Aorta (tissue), 5 donors: ENCODE measurements around the gene KEL. TPM values are rescaled to one million over a fixed set of nuclear protein-coding genes. Genes with fewer than 3 reads are reported as not detected.
"Not testable (repeated sequence)": the region's sequence is repeated elsewhere in the genome, so short reads cannot be mapped to it uniquely, and the experiment has no call there.

Experiments
- ATAC-seq: fragments of 200-7000 bp; cut with Tn5 transposase; one replicate; pipeline ENCODE4 v1.9.1; 2022; ENCODE audit warnings: moderate library complexity; ENCODE audit not compliant: low FRiP score
- DNase-seq, 2 donors: peaks; one replicate each; pipeline ENCODE4 v3.0.0-alpha.2; 2020
- H3K27ac ChIP-seq, 2 donors: one replicate each; pipeline ENCODE4 v1.5.1; 2013; ENCODE audit warnings: low read length in 2 of 2, mild to moderate bottlenecking in 2 of 2, moderate library complexity in 2 of 2, control low read depth in 1 of 2, inconsistent platforms in 1 of 2, low read depth in 1 of 2
- H3K27me3 ChIP-seq, 2 donors: one replicate each; pipeline ENCODE4 v1.6.1; 2013; ENCODE audit warnings: control low read depth in 1 of 2, low read length in 1 of 2, mild to moderate bottlenecking in 1 of 2, moderate library complexity in 1 of 2; ENCODE audit not compliant: insufficient read depth in 2 of 2, control insufficient read depth in 1 of 2
- H3K36me3 ChIP-seq, 2 donors: one replicate each; pipeline ENCODE4 v1.6.1; 2013; ENCODE audit warnings: control low read depth in 1 of 2, low read length in 1 of 2, mild to moderate bottlenecking in 1 of 2; ENCODE audit not compliant: insufficient read depth in 2 of 2, control insufficient read depth in 1 of 2
- H3K4me1 ChIP-seq, 2 donors: one replicate each; pipeline ENCODE4 v1.6.1; 2013; ENCODE audit warnings: low read length in 2 of 2, control low read depth in 1 of 2, mild to moderate bottlenecking in 1 of 2, moderate library complexity in 1 of 2; ENCODE audit not compliant: insufficient read depth in 2 of 2, control insufficient read depth in 1 of 2
- H3K4me3 ChIP-seq, 2 donors: one replicate each; pipeline ENCODE4 v1.5.1; 2013; ENCODE audit warnings: low read length in 2 of 2, control low read depth in 1 of 2, mild to moderate bottlenecking in 1 of 2
- H3K9me3 ChIP-seq: one replicate; pipeline ENCODE4 v1.6.1; 2013; ENCODE audit warnings: mild to moderate bottlenecking, low read length; ENCODE audit not compliant: control insufficient read depth
- WGBS, 2 donors: extraction: QIAGEN DNeasy Blood & Tissue Kit; methylation state at CpG; one replicate each; pipeline ENCODE4 v1.1.7; 2013; 5-methylcytosine and 5-hydroxymethylcytosine counted together
- intact Hi-C, 2 donors: fragments of 100-400 bp; cut with DNase I; formaldehyde crosslinking; loops; one replicate each; pipeline versions ENCODE4 v1.14.2 to v1.15.0; 2022
- polyA plus RNA-seq, 2 donors: library from polyadenylated mRNA; stranded (reverse); fragments of 200-250 nt; gene quantifications; one replicate each; pipeline ENCODE4 v1.2.3, GENCODE V29; 2013
- total RNA-seq, 2 donors: library from RNA; stranded (reverse); fragmentation: NEBNext Ultra II Directional; extraction: Animal tissue kit (Norgen Biotek cat#: 25700); gene quantifications; one replicate each; pipeline ENCODE4 v1.2.1, GENCODE V29; 2021
- donor health status: healthy with polysubstance abuse.
- donor health status: Bipolar disorder and iron deficiency.
- donor health status: DM: no; HTN: no; CAD: no.
- donor health status: DM: no; HTN: no; CAD: no.
- donor health status: DM: yes; HTN: yes; CAD: no.

KEL gene
- total and polyA plus RNA-seq, 4 donors, result 0.15 to 1.4 (median 0.49) TPM; not detected in 1

DNA sequence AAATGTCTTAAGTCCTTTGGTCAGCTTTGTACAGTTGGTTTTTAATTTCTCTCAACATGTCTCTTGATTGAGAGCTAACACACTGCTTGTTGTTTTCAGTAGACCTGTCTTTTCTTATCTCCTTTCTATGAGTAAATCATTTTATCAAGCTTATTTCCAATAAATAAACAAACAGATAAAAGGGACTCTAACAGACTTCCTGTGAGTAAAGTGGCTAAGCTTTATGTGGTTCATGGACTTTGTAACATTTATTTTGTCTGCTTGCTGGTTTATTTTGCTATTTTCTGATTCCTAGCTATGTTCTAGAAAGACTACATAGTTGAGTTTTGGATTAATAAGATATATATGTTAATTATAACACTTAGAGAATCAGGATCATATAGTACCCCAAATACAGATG is 37.6 kb upstream of the KEL start:
- Histone ChIP-seq H3K4me1 (no peaks in the 10 kb centered on the region), H3K27me3 (no peaks in the 10 kb centered on the region), H3K27ac (no peak overlapping the region), H3K9me3 (no peaks in the 10 kb centered on the region), H3K36me3 (no peaks in the 10 kb centered on the region), H3K4me3 (no peak overlapping the region)
- ATAC-seq (no peak), DNase-seq (no peak)
- intact Hi-C loops, result loop anchor here in 1 of 2 donors (5.0 kb wide), 1 partner anchor 147 kb away; no protein-coding TSS in a partner anchor

DNA sequence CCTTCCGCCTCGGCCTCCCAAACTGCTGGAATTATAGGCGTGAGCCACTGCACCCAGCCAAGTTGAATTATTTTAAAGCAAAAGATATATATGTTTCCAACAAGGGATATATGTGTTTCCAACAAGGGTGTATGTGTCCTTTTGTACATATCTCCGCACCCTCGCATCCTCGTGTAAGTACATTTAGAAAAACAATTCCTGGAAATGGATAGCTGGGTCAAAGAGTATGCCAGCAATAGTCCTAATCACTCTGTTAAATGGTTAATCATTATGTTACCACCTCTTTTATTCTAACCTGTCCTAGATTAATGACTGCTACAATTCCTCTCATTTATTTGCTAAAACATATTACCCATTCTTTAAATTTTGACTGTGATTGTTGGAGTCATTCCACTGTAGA is 36.8 kb upstream of the KEL start:
- 81 to 90% methylated on average over 6 of the region's 6 CpGs for WGBS, 2 donors

DNA sequence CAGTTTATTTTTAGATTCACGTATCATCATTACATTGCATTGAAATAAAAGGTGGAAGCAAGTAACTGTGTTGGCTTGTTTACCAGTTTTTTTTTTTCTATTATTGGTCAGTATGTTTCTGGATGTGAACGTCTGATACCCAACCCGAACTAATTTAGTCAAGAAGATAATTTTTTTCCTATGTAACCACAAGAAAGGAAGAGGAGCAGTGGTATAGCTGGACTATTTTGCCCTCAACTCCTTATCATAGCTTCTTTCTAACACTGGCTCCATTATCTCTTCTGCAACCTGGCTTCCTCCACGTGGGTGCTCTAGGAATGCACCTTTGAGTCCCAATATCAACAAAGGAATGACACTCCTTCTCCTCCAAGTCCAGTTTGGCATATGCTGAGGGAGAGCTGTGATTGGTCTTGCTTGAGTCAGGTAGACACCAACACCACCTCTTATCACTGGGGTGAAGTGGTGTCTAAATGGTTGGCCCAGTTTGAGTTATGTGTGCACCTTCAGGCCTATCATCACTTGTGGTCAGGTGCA is 35.4 kb upstream of the KEL start:
- no peaks in the 10 kb centered on the region for H3K27me3 ChIP-seq
- H3K27ac ChIP-seq, result no peak overlapping the region
- H3K36me3 ChIP-seq, result no peaks in the 10 kb centered on the region
- no peak overlapping the region for H3K4me3 ChIP-seq
- WGBS, 2 donors, result 69 to 76% methylated on average over 4 of the region's 4 CpGs
- H3K4me1 ChIP-seq, result no peaks in the 10 kb centered on the region
- H3K9me3 ChIP-seq, result no peaks in the 10 kb centered on the region
- DNase-seq (no peak), ATAC-seq (no peak)
- intact Hi-C loops, result no loop called here

More for the DNA sequence above, 36.8 kb upstream of the KEL start:
- Histone ChIP-seq H3K36me3 (no peaks in the 10 kb centered on the region), H3K9me3 (no peaks in the 10 kb centered on the region), H3K4me3 (no peak overlapping the region), H3K27ac (no peak overlapping the region), H3K4me1 (no peaks in the 10 kb centered on the region), H3K27me3 (no peaks in the 10 kb centered on the region)
- DNase-seq (no peak), ATAC-seq (no peak)
- intact Hi-C loops, result no loop called here

DNA sequence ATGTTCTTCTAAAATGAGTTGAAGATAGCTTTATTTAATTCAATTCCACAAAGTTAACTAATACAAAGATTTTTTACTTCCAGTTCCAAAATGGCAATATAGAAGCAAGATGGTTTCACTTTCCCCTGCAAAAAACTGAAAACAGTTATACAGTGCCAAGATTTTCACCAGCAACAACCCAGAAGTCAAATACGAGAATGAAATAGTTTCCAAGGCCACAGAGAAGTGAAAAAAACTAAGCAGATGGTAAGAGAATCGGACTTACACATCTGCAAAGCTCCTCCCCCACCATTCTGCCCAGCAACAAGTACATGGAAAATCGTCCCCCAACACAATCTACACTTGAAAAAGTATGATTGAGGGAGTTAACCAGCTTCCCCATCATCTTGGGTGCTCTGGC is 30.3 kb upstream of the KEL start:
- no peak for ATAC-seq
- DNase-seq, result no peak
- WGBS, 2 donors, result 25 to 38% methylated on average over 3 of the region's 3 CpGs
- intact Hi-C loops, result no loop called here
- Histone ChIP-seq H3K27me3 (no peaks in the 10 kb centered on the region), H3K4me3 (no peak overlapping the region), H3K9me3 (no peaks in the 10 kb centered on the region), H3K36me3 (no peaks in the 10 kb centered on the region), H3K27ac (no peak overlapping the region), H3K4me1 (no peaks in the 10 kb centered on the region)

DNA sequence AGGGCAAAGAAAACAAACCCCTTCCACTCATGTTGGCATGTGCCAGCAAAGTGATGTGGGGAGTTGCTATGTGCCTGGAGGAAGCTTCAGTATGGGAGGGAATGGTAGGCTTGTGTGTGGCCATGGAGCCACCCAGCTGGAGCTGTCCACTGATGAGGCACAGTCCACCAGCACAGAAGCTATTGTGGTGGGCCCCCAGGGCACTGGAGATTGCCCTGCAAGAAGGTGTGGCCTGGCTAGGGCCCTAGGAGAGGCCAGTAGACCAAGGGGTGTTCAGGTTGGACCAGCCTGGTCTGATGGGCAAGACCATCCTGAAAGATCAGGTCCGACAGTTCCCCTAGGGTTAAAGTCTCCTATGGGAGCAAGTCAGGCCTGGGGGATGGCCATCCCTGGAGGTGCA is 22.1 kb upstream of the KEL start:
- intact Hi-C loops, result no loop called here
- no peaks in the 10 kb centered on the region for H3K9me3 ChIP-seq
- H3K36me3 ChIP-seq, result no peaks in the 10 kb centered on the region
- ATAC-seq, result no peak
- DNase-seq, result no peak
- 94 to 100% methylated on average over 1 of the region's 1 CpG for WGBS, 2 donors
- no peak overlapping the region for H3K4me3 ChIP-seq
- no peaks in the 10 kb centered on the region for H3K27me3 ChIP-seq
- no peak overlapping the region for H3K27ac ChIP-seq
- no peaks in the 10 kb centered on the region for H3K4me1 ChIP-seq

DNA sequence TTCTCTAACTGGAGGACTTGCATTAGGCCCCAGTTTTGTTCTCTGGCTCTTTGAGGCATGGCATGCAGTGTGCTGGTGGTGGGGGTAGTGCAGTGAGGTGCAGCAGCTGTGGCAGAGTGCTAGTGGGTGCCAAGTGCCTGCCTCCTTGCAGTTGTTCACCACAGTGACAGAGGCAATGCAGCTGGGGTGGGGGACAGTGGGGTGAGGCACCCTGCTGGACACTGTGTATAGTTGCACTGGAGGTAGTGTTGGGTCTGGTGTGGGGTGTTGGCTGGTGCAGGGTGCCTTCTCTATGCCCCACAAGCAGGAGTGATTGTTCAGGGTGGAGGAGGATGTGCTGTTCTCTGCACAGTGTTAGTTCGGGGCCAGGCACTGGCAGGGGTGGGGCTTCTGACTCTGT is 21.7 kb upstream of the KEL start:
- 85 to 88% methylated on average over 1 of the region's 1 CpG for WGBS, 2 donors
- DNase-seq (no peak), ATAC-seq (peak; percentile 36)
- Histone ChIP-seq H3K9me3 (no peaks in the 10 kb centered on the region), H3K4me3 (no peak overlapping the region), H3K27ac (no peak overlapping the region), H3K4me1 (no peaks in the 10 kb centered on the region), H3K36me3 (no peaks in the 10 kb centered on the region), H3K27me3 (no peaks in the 10 kb centered on the region)
- intact Hi-C loops, result no loop called here

DNA sequence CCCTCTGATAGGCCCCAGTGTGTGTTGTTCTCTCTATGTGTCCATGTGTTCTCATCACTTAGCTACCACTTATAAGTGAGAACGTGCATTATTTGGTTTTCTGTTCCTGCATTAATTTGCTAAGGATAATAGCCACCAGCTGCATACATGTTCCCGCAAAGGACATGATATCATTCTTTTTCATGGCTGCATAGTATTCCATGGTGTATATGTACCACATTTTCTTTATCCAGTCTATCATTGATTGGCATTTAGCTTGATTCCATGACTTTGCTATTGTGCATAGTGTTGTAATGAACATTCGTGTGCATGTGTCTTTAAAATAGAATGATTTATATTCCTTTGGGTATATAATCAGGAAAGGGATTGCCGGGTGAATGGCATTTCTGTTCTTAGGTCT is 16.2 kb upstream of the KEL start:
- DNase-seq, result not testable (repeated sequence)

DNA sequence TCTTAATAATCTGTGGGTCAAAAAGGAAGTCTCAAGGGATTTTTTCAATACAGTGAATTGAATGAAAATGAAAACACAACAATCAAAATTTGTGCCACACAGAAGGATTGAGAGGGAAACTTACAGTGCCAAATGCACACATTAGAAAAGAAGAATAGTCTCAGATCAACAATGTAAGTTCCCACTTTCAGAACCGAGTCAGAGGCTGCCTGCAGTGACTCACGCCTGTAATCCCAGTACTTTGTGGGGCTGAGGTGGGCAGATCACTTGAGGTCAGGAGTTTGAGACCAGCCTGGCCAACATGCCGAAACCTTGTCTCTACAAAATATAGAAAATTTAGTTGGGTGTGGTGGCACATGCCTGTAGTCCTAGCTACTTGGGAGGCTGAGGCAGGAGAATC is 12.5 kb upstream of the KEL start:
- Histone ChIP-seq H3K36me3 (no peaks in the 10 kb centered on the region), H3K27me3 (no peaks in the 10 kb centered on the region), H3K27ac (no peak overlapping the region), H3K4me1 (no peaks in the 10 kb centered on the region), H3K4me3 (no peak overlapping the region), H3K9me3 (no peaks in the 10 kb centered on the region)
- no peak for DNase-seq
- intact Hi-C loops, result no loop called here
- no peak for ATAC-seq
- WGBS, 2 donors, result 71 to 81% methylated on average over 3 of the region's 3 CpGs

More for the DNA sequence above, 16.2 kb upstream of the KEL start:
- H3K36me3 ChIP-seq, intact Hi-C loops, ATAC-seq, H3K27ac ChIP-seq, H3K4me1 ChIP-seq, H3K4me3 ChIP-seq, H3K27me3 ChIP-seq, H3K9me3 ChIP-seq: not testable (repeated sequence)
- WGBS, 2 donors, result 81 to 85% methylated on average over 4 of the region's 4 CpGs

DNA sequence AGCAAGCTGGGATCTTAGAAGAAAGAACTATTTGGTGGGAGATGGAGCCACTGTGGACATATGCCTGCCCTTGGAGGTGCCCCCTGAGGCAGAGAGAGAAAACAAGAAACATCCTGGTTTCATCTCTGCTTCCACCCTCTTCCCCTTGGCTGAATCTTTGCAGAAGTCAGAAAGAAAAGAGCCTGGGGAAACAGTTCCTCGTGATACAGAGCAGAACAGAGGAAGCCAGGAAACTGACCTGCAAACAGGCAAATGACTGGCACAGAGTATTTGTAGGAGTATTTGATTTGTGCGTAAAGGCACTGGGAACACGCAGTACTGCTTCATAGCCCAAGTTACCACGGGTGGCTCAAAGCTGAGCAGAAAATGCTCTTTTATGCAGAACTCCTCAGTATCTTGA is 7.0 kb upstream of the KEL start:
- no peak overlapping the region for H3K27ac ChIP-seq
- peaks cover 0 to 3% of the 10 kb centered on the region in 2 donors for H3K27me3 ChIP-seq
- no peaks in the 10 kb centered on the region for H3K4me1 ChIP-seq
- no peaks in the 10 kb centered on the region for H3K36me3 ChIP-seq
- peaks cover 1% of the 10 kb centered on the region for H3K9me3 ChIP-seq
- 41 to 50% methylated on average over 4 of the region's 4 CpGs for WGBS, 2 donors
- ATAC-seq (no peak), DNase-seq (no peak)
- intact Hi-C loops, result no loop called here
- H3K4me3 ChIP-seq, result no peak overlapping the region
